Body of pancreas (tissue), 4 donors: ENCODE measurements around the gene FBXL17. TPM values are rescaled to one million over a fixed set of nuclear protein-coding genes. Genes with fewer than 3 reads are reported as not detected.

Experiments used
- ATAC-seq: fragments of 150-250 bp; one replicate; pipeline ENCODE4 v1.9.1; 2016
- DNase-seq, 4 donors: peaks; one replicate each; pipeline ENCODE4 v3.0.0-alpha.2; 2019
- H3K27ac ChIP-seq, 4 donors: fragments of 200-600 bp; sonication (generic); 1 replicate in 3 of 4; 2 replicates in 1 of 4; pipeline versions ENCODE4 v1.5.1 to v1.6.1; 2016 to 2019; ENCODE audit warnings: mild to moderate bottlenecking in 1 of 4, mixed read lengths in 1 of 4, moderate library complexity in 1 of 4
- H3K27me3 ChIP-seq, 2 donors: fragments of 200-600 bp; sonication (generic); one replicate each; pipeline ENCODE4 v1.6.0; 2016; ENCODE audit warnings: mild to moderate bottlenecking in 1 of 2
- H3K36me3 ChIP-seq, 2 donors: fragments of 200-600 bp; sonication (generic); replicated peaks in 1 of 2; 2 replicates each; pipeline ENCODE4 v1.5.1; 2016; ENCODE audit warnings: low read depth in 2 of 2; ENCODE audit not compliant: insufficient read depth in 1 of 2
- H3K4me1 ChIP-seq: fragments of 200-600 bp; sonication (generic); one replicate; pipeline ENCODE4 v1.6.0; 2016
- H3K4me3 ChIP-seq, 2 donors: fragments of 200-600 bp; sonication (generic); 1 replicate in 1 of 2; 2 replicates in 1 of 2; pipeline ENCODE4 v1.5.1; 2016 to 2019
- H3K9me3 ChIP-seq, 3 donors: fragments of 200-600 bp; sonication (generic); 1 replicate in 2 of 3; 2 replicates in 1 of 3; pipeline ENCODE4 v1.5.1; 2016
- POLR2A ChIP-seq, 3 donors: fragments of 450-650 bp; IDR thresholded peaks; one replicate each; pipeline ENCODE4 v1.6.1; 2016; ENCODE audit warnings: antibody characterized with exemption in 3 of 3, mild to moderate bottlenecking in 2 of 3
- WGBS, 2 donors: methylation state at CpG; one replicate each; pipeline ENCODE4 v1.1.5; 2017; 5-methylcytosine and 5-hydroxymethylcytosine counted together
- intact Hi-C: fragments of 100-400 bp; cut with DNase I; formaldehyde crosslinking; loops from one replicate; pipeline ENCODE4 v1.15.1; 2023
- total RNA-seq, 2 donors: library from RNA; depleted of rRNA; stranded (reverse); fragments of >200 nt; gene quantifications; one replicate each; pipeline ENCODE4 v1.1.0, GENCODE V29; 2016
- TF ChIP-seq, protein P1 (sequence below), 7 experiments: fragments of 450-650 bp in 4 of 7; fragments of 200-600 bp in 3 of 7; sonication (generic) in 3 of 7; IDR thresholded peaks; one replicate each; pipeline ENCODE4 v1.5.1; 2016 to 2019; ENCODE audit warnings: antibody characterized with exemption in 7 of 7

FBXL17 gene
- total RNA-seq, 2 donors from 2014 or later: 5.3 to 13.5 TPM

DNA sequence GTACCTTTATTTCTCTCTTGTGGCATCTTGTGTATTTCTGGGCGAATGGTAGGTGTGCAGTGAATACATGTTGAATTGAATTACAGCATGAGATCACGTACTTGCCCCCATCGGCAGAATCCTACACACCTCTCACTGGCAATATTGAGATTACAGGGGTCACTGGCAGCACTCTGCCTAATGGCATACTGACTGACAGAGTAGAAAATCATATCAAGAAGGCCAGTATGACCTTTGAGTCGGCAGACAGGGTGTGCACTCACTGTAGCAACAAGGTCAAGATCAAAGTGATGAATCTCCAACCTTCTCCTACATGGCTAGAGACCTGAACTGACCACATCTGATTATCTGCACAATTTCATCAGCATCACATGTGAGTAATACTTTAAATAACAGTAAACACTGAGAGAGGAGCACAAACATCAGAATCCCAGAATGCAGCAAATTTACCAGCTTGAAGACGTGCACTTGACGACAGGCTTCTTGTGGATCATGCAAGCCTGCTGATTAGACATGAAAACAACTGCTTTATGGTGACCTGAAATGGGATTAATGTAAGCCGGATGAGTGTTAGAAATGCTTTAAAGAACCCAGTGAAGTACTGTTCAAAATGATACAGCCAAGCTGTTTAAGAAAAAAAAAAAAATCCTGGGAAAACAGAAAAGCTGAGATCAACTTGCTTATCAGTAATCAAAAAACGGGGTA is 444.1 kb downstream of the FBXL17 start:
- H3K9me3 ChIP-seq: no peaks in the 10 kb centered on the region
- H3K4me1 ChIP-seq: no peaks in the 10 kb centered on the region
- no peaks in the 10 kb centered on the region for H3K27me3 ChIP-seq
- H3K36me3 ChIP-seq: no peaks in the 10 kb centered on the region
- no peak for DNase-seq
- ATAC-seq: no peak
- no peak overlapping the region for H3K27ac ChIP-seq
- 74 to 82% methylated on average over 8 of the region's 8 CpGs for WGBS, 2 donors
- intact Hi-C loops: no loop called here
- TF ChIP-seq, protein P1, sequence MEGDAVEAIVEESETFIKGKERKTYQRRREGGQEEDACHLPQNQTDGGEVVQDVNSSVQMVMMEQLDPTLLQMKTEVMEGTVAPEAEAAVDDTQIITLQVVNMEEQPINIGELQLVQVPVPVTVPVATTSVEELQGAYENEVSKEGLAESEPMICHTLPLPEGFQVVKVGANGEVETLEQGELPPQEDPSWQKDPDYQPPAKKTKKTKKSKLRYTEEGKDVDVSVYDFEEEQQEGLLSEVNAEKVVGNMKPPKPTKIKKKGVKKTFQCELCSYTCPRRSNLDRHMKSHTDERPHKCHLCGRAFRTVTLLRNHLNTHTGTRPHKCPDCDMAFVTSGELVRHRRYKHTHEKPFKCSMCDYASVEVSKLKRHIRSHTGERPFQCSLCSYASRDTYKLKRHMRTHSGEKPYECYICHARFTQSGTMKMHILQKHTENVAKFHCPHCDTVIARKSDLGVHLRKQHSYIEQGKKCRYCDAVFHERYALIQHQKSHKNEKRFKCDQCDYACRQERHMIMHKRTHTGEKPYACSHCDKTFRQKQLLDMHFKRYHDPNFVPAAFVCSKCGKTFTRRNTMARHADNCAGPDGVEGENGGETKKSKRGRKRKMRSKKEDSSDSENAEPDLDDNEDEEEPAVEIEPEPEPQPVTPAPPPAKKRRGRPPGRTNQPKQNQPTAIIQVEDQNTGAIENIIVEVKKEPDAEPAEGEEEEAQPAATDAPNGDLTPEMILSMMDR (IDR thresholded peaks at IDR 0.05): no peak
- TF ChIP-seq POLR2A (IDR thresholded peaks at IDR 0.05): no peak
- no peak overlapping the region for H3K4me3 ChIP-seq

DNA sequence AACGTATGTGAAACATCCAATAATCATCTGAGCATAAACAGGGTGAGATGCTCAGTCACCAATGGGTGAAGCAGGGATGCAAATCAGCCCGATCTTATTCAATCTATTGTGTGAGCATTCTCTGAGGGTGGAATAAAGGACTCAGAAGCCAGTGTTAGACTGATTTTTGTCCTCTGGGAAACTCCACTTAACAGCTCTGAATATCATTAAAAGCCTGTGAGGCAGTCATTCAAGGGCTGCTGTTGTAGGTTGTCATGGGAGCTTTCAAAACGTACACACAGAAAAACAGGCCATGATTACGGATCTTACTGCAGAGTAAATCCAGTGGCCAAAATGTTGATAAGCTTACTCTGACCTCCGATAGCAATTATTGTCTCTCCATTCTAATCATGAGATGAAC is 444.7 kb downstream of the FBXL17 start:
- intact Hi-C loops: no loop called here
- no peaks in the 10 kb centered on the region for H3K4me1 ChIP-seq
- no peaks in the 10 kb centered on the region for H3K27me3 ChIP-seq
- H3K36me3 ChIP-seq: no peaks in the 10 kb centered on the region
- ATAC-seq (peak; percentile 21), DNase-seq (no peak)
- WGBS, 2 donors: 77 to 91% methylated on average over 5 of the region's 5 CpGs
- no peaks in the 10 kb centered on the region for H3K9me3 ChIP-seq
- no peak overlapping the region for H3K4me3 ChIP-seq
- H3K27ac ChIP-seq: no peak overlapping the region
- TF ChIP-seq POLR2A (IDR thresholded peaks at IDR 0.05): no peak

DNA sequence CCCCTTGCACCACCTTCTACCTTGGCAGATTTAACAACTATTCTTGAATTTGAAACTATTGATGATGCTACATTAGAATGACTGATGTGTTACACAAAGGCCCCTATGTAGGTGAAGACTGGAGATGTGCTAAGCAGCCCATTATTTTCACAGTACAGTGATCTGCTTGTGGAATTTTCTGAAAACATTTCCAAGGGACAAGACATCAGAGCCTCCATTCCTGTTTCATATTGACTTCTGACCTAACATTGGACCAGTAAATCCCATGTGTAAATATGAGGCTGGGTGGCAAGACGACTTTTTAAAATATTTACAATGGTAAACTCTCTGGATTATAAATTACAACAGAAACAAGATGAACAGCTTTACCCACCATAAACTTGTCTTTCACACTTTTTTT is 445.4 kb downstream of the FBXL17 start:
- Histone ChIP-seq H3K4me1 (no peaks in the 10 kb centered on the region), H3K4me3 (no peak overlapping the region), H3K9me3 (no peaks in the 10 kb centered on the region), H3K36me3 (no peaks in the 10 kb centered on the region), H3K27me3 (no peaks in the 10 kb centered on the region), H3K27ac (no peak overlapping the region)
- DNase-seq (no peak), ATAC-seq (no peak)
- intact Hi-C loops: no loop called here
- WGBS, 2 donors: 56 to 62% methylated on average over 1 of the region's 1 CpG
- no peak for TF ChIP-seq POLR2A (IDR thresholded peaks at IDR 0.05)
- TF ChIP-seq, protein P1 (IDR thresholded peaks at IDR 0.05): no peak

DNA sequence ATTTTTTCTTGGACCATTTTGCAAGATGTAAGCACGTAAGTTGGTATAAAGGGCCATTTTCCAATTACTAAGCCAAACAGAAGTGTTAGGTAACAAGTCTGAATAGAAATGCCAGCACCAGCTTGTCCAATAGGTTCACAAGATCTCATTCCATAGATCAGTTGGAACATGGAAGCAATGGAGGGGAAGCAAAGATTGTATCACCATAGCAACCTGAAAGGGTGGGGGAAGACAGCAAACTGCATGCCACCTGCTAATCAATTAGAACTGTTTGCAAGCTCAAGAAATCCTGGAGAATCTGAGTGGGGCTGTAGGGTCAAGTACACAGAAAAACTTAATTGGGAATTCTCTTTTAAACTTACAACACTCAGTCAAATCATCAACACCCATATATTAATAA is 446.3 kb downstream of the FBXL17 start:
- 78 to 88% methylated on average over 1 of the region's 1 CpG for WGBS, 2 donors
- H3K36me3 ChIP-seq: no peaks in the 10 kb centered on the region

DNA sequence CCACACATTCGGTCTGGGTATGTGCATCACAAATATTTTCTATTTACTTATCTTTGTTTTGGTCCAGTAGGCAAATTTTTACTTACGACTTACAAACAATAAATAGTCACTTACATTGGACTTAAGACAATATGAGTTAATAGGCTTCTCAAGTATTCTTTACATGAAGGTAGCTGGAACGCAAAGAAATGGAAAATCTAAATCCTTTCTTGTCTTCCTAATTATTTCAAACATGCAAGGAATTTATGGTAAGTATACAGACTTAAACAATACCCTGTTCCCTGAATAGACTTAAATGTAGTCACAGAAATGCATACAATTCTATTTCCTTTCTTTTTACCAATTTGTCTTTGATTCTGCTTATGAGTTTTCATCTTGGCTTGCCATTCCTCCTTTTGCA is 448.6 kb downstream of the FBXL17 start:
- no peaks in the 10 kb centered on the region for H3K4me1 ChIP-seq
- H3K4me3 ChIP-seq: no peak overlapping the region
- no peak for TF ChIP-seq POLR2A (IDR thresholded peaks at IDR 0.05)
- TF ChIP-seq, protein P1 (IDR thresholded peaks at IDR 0.05): no peak
- 85 to 92% methylated on average over 3 of the region's 3 CpGs for WGBS, 2 donors
- no peak overlapping the region for H3K27ac ChIP-seq
- H3K27me3 ChIP-seq: no peaks in the 10 kb centered on the region
- no peak for DNase-seq
- H3K9me3 ChIP-seq: no peaks in the 10 kb centered on the region
- no peaks in the 10 kb centered on the region for H3K36me3 ChIP-seq
- intact Hi-C loops: no loop called here
- no peak for ATAC-seq

More for the DNA sequence above, 446.3 kb downstream of the FBXL17 start:
- no peak overlapping the region for H3K27ac ChIP-seq
- DNase-seq (no peak), ATAC-seq (no peak)
- no peaks in the 10 kb centered on the region for H3K4me1 ChIP-seq
- TF ChIP-seq, protein P1 (IDR thresholded peaks at IDR 0.05): no peak
- TF ChIP-seq POLR2A (IDR thresholded peaks at IDR 0.05): no peak
- no peak overlapping the region for H3K4me3 ChIP-seq
- intact Hi-C loops: no loop called here
- no peaks in the 10 kb centered on the region for H3K9me3 ChIP-seq
- no peaks in the 10 kb centered on the region for H3K27me3 ChIP-seq
